ENCODE results near the gene GALNT18.

DNA sequence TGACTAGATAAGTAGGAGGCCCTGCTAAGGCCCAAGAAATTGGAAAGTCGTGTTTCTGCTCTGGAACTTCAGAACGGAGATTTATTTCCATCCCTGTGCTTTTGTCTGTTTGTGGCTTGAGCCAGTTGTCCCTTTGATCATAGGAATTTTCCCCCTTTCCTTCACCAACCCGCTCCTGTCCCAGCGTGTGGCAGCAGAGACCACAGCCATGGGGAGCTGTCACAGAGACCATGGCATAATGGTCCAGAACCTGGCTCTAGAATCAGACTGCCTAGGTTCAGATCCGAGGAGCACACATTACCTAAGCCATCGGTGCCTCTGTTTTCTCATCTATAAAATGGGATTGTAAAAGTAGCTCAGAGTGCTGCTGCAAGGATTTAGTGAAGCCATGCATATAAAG is 128.1 kb downstream of the GALNT18 start:
- TF ChIP-seq, protein P1, sequence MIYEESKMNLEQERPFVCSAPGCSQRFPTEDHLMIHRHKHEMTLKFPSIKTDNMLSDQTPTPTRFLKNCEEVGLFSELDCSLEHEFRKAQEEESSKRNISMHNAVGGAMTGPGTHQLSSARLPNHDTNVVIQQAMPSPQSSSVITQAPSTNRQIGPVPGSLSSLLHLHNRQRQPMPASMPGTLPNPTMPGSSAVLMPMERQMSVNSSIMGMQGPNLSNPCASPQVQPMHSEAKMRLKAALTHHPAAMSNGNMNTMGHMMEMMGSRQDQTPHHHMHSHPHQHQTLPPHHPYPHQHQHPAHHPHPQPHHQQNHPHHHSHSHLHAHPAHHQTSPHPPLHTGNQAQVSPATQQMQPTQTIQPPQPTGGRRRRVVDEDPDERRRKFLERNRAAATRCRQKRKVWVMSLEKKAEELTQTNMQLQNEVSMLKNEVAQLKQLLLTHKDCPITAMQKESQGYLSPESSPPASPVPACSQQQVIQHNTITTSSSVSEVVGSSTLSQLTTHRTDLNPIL (CRISPR knock-in tag; IDR thresholded peaks at IDR 0.05; ENCODE audit: low read depth), result no peak
- TF ChIP-seq ARNTL (CRISPR knock-in tag; IDR thresholded peaks at IDR 0.05; ENCODE audit: borderline replicate concordance, low read depth), result no peak
- TF ChIP-seq ZNF565 (CRISPR knock-in tag; conservative IDR thresholded peaks at IDR 0.05; ENCODE audit: low read depth), result no peak
- TF ChIP-seq, protein P2, sequence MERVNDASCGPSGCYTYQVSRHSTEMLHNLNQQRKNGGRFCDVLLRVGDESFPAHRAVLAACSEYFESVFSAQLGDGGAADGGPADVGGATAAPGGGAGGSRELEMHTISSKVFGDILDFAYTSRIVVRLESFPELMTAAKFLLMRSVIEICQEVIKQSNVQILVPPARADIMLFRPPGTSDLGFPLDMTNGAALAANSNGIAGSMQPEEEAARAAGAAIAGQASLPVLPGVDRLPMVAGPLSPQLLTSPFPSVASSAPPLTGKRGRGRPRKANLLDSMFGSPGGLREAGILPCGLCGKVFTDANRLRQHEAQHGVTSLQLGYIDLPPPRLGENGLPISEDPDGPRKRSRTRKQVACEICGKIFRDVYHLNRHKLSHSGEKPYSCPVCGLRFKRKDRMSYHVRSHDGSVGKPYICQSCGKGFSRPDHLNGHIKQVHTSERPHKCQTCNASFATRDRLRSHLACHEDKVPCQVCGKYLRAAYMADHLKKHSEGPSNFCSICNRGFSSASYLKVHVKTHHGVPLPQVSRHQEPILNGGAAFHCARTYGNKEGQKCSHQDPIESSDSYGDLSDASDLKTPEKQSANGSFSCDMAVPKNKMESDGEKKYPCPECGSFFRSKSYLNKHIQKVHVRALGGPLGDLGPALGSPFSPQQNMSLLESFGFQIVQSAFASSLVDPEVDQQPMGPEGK (CRISPR knock-in tag; IDR thresholded peaks at IDR 0.05; ENCODE audit: borderline replicate concordance), result no peak
- TF ChIP-seq, protein P3, sequence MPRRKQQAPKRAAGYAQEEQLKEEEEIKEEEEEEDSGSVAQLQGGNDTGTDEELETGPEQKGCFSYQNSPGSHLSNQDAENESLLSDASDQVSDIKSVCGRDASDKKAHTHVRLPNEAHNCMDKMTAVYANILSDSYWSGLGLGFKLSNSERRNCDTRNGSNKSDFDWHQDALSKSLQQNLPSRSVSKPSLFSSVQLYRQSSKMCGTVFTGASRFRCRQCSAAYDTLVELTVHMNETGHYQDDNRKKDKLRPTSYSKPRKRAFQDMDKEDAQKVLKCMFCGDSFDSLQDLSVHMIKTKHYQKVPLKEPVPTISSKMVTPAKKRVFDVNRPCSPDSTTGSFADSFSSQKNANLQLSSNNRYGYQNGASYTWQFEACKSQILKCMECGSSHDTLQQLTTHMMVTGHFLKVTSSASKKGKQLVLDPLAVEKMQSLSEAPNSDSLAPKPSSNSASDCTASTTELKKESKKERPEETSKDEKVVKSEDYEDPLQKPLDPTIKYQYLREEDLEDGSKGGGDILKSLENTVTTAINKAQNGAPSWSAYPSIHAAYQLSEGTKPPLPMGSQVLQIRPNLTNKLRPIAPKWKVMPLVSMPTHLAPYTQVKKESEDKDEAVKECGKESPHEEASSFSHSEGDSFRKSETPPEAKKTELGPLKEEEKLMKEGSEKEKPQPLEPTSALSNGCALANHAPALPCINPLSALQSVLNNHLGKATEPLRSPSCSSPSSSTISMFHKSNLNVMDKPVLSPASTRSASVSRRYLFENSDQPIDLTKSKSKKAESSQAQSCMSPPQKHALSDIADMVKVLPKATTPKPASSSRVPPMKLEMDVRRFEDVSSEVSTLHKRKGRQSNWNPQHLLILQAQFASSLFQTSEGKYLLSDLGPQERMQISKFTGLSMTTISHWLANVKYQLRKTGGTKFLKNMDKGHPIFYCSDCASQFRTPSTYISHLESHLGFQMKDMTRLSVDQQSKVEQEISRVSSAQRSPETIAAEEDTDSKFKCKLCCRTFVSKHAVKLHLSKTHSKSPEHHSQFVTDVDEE (CRISPR knock-in tag; IDR thresholded peaks at IDR 0.05), result no peak
- no peak for TF ChIP-seq ZFP3 (CRISPR knock-in tag; IDR thresholded peaks at IDR 0.05)
- no peak for TF ChIP-seq SNAI2 (CRISPR knock-in tag; IDR thresholded peaks at IDR 0.05)
- TF ChIP-seq ESRRG (CRISPR knock-in tag; IDR thresholded peaks at IDR 0.05), result no peak
- TF ChIP-seq, protein P4, sequence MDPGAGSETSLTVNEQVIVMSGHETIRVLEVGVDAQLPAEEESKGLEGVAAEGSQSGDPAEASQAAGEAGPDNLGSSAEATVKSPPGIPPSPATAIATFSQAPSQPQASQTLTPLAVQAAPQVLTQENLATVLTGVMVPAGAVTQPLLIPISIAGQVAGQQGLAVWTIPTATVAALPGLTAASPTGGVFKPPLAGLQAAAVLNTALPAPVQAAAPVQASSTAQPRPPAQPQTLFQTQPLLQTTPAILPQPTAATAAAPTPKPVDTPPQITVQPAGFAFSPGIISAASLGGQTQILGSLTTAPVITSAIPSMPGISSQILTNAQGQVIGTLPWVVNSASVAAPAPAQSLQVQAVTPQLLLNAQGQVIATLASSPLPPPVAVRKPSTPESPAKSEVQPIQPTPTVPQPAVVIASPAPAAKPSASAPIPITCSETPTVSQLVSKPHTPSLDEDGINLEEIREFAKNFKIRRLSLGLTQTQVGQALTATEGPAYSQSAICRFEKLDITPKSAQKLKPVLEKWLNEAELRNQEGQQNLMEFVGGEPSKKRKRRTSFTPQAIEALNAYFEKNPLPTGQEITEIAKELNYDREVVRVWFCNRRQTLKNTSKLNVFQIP (CRISPR knock-in tag; IDR thresholded peaks at IDR 0.05; ENCODE audit: borderline replicate concordance, low read depth), result no peak

Measured in SK-N-SH treated with all-trans-retinoic acid at 6 μM for 48 hours (cell line).